Activated effector memory CD4-positive, alpha-beta T cell treated with anti-CD3 and anti-CD28 coated beads, Interleukin-2, amount 50 U/mL, for 16 hours (primary cell): ENCODE data around the gene CIAO1.
"Not testable (repeated sequence)": the region's sequence is repeated elsewhere in the genome, so short reads cannot be mapped to it uniquely, and the experiment has no call there.

Experiments used
- DNase-seq: peaks from one replicate; pipeline ENCODE4 v3.0.0-alpha.2; 2020

The CIAO1 gene

GRCh38 chr2:96287273-96287856 is 21.3 kb downstream of the CIAO1 start:
- no peak for DNase-seq

GRCh38 chr2:96291751-96292150 is 25.7 kb downstream of the CIAO1 start:
- DNase-seq = no peak

GRCh38 chr2:96294271-96294670 is 28.2 kb downstream of the CIAO1 start:
- not testable (repeated sequence) for DNase-seq

- DNase-seq = no peak
Measured at GRCh38 chr2:96296925-96297324, 30.9 kb downstream of the CIAO1 start.

- DNase-seq = no peak
Measured at GRCh38 chr2:96301865-96302264, 35.8 kb downstream of the CIAO1 start.

GRCh38 chr2:96304606-96305005 is 38.6 kb downstream of the CIAO1 start:
- DNase-seq = peak; percentile 62

GRCh38 chr2:96305091-96305978 is 39.3 kb downstream of the CIAO1 start, which contains the start of gene SNRNP200:
SNRNP200 (minus strand) TSS chr2:96305546; CDS start chr2:96305437, 109 bp downstream.
- DNase-seq = peak; percentile 97

GRCh38 chr2:96305979-96306308 is 39.9 kb downstream of the CIAO1 start:
- DNase-seq = no peak

GRCh38 chr2:96306370-96306769 is 40.3 kb downstream of the CIAO1 start:
- DNase-seq = peak; percentile 36

GRCh38 chr2:96308248-96308647 is 42.2 kb downstream of the CIAO1 start:
- peak; percentile 39 for DNase-seq

GRCh38 chr2:96315005-96315399 is 49.0 kb downstream of the CIAO1 start:
- DNase-seq = no peak

GRCh38 chr2:96315400-96316071 is 49.5 kb downstream of the CIAO1 start:
- DNase-seq = peak; percentile 71

GRCh38 chr2:96316999-96317398 is 51.0 kb downstream of the CIAO1 start:
- peak; percentile 12 for DNase-seq

- DNase-seq = peak; percentile 34
Measured at GRCh38 chr2:96317584-96317997, 51.6 kb downstream of the CIAO1 start.

GRCh38 chr2:96318723-96319122 is 52.7 kb downstream of the CIAO1 start:
- DNase-seq = no peak

GRCh38 chr2:96319396-96319795 is 53.4 kb downstream of the CIAO1 start:
- peak; percentile 53 for DNase-seq

GRCh38 chr2:96320326-96320725 is 54.3 kb downstream of the CIAO1 start:
- no peak for DNase-seq

GRCh38 chr2:96320728-96321622 is 55.0 kb downstream of the CIAO1 start:
- peak; percentile 74 for DNase-seq
